GM23338 (cell line): ENCODE results near the gene FASTKD3.

Experiments used
- CREB1 ChIP-seq: fragments of 250-450 bp; sonication (Bioruptor Pico); IDR thresholded peaks from 2 replicates; pipeline ENCODE4 v1.5.0; 2020; ENCODE audit warnings: low read depth, mild to moderate bottlenecking, moderate library complexity
- EZH2 ChIP-seq: fragments of 200-600 bp; sonication (generic); IDR thresholded peaks from one replicate; pipeline ENCODE4 v1.8.0; 2017; ENCODE audit warnings: antibody characterized with exemption, mild to moderate bottlenecking, low read depth; ENCODE audit not compliant: unreplicated experiment
- EZH2phosphoT487 ChIP-seq: fragments of 200-600 bp; sonication (generic); IDR thresholded peaks from one replicate; pipeline ENCODE4 v1.8.1; 2018; ENCODE audit warnings: antibody characterized with exemption; ENCODE audit not compliant: unreplicated experiment
- JUNB ChIP-seq: IDR thresholded peaks from one replicate; pipeline ENCODE4 v1.6.1; 2016; ENCODE audit warnings: antibody characterized with exemption; ENCODE audit not compliant: unreplicated experiment
- POLR2AphosphoS5 ChIP-seq: IDR thresholded peaks from 2 replicates; pipeline ENCODE4 v1.6.1; 2016; ENCODE audit warnings: antibody characterized with exemption, low read depth
- ZNF114 ChIP-seq: fragments of 250-450 bp; sonication (Bioruptor Pico); IDR thresholded peaks from 2 replicates; pipeline ENCODE4 v1.5.0; 2020; ENCODE audit warnings: mild to moderate bottlenecking, moderate library complexity
- ZNF331 ChIP-seq: fragments of 250-450 bp; sonication (Bioruptor Pico); IDR thresholded peaks from 2 replicates; pipeline ENCODE4 v1.5.0; 2020; ENCODE audit warnings: low read depth, mild to moderate bottlenecking, moderate library complexity
- TF ChIP-seq, protein P1 (sequence below), 2 experiments: fragments of 200-600 bp in 1 of 2; sonication (generic) in 1 of 2; conservative IDR thresholded peaks; 2 replicates each; pipeline versions ENCODE4 v1.5.1 to v1.6.1; 2016 to 2017; ENCODE audit warnings: antibody characterized with exemption in 2 of 2, low read depth in 2 of 2, mild to moderate bottlenecking in 2 of 2, moderate library complexity in 1 of 2
- TF ChIP-seq, protein P2 (sequence below): IDR thresholded peaks from one replicate; pipeline ENCODE4 v1.6.1; 2018; ENCODE audit warnings: antibody characterized with exemption; ENCODE audit not compliant: unreplicated experiment
- TF ChIP-seq, protein P3 (sequence below): IDR thresholded peaks from 2 replicates; pipeline ENCODE4 v1.6.1; 2016; ENCODE audit warnings: antibody characterized with exemption
- TF ChIP-seq, protein P4 (sequence below): fragments of 250-450 bp; sonication (Bioruptor Pico); IDR thresholded peaks from 2 replicates; pipeline ENCODE4 v1.5.0; 2020; ENCODE audit warnings: mild to moderate bottlenecking, moderate library complexity

DNA sequence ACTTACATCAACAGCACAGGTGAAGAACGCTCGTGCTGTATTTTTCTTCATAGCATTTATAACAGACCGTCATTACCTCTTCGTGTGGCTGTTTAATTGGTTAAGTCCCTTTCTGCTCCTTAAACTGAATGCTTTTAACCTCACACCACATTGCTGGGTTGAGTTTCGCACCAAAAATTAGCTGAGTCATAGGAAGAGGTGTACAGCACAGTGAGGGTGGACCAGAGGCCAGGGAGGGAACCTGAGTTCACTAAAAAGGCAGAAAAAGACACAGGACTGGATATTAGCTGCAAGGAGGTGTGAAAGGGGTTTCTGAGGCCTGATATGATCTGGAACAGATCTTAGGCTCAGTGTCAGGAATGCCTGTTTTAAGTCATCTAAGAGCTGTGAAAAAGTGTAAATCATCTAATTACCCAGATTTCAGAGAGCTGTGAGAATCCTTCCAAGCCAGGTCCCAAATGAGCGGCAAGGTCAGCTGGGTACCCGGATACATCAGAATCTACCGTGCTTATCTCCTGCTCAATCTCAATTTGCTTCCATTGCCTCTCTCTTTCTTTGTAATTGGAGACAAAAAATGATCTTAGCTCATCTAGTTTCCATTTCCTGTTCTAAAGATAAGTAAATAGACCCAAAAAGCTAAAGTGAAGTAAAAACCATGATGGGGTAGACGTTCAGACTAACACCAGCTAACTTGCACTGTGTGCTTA is 10.8 kb downstream of the FASTKD3 start:
- TF ChIP-seq, protein P1, sequence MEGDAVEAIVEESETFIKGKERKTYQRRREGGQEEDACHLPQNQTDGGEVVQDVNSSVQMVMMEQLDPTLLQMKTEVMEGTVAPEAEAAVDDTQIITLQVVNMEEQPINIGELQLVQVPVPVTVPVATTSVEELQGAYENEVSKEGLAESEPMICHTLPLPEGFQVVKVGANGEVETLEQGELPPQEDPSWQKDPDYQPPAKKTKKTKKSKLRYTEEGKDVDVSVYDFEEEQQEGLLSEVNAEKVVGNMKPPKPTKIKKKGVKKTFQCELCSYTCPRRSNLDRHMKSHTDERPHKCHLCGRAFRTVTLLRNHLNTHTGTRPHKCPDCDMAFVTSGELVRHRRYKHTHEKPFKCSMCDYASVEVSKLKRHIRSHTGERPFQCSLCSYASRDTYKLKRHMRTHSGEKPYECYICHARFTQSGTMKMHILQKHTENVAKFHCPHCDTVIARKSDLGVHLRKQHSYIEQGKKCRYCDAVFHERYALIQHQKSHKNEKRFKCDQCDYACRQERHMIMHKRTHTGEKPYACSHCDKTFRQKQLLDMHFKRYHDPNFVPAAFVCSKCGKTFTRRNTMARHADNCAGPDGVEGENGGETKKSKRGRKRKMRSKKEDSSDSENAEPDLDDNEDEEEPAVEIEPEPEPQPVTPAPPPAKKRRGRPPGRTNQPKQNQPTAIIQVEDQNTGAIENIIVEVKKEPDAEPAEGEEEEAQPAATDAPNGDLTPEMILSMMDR (conservative IDR thresholded peaks at IDR 0.05; ENCODE audit: low read depth in 2 of 2), result no peak
- TF ChIP-seq, protein P2, sequence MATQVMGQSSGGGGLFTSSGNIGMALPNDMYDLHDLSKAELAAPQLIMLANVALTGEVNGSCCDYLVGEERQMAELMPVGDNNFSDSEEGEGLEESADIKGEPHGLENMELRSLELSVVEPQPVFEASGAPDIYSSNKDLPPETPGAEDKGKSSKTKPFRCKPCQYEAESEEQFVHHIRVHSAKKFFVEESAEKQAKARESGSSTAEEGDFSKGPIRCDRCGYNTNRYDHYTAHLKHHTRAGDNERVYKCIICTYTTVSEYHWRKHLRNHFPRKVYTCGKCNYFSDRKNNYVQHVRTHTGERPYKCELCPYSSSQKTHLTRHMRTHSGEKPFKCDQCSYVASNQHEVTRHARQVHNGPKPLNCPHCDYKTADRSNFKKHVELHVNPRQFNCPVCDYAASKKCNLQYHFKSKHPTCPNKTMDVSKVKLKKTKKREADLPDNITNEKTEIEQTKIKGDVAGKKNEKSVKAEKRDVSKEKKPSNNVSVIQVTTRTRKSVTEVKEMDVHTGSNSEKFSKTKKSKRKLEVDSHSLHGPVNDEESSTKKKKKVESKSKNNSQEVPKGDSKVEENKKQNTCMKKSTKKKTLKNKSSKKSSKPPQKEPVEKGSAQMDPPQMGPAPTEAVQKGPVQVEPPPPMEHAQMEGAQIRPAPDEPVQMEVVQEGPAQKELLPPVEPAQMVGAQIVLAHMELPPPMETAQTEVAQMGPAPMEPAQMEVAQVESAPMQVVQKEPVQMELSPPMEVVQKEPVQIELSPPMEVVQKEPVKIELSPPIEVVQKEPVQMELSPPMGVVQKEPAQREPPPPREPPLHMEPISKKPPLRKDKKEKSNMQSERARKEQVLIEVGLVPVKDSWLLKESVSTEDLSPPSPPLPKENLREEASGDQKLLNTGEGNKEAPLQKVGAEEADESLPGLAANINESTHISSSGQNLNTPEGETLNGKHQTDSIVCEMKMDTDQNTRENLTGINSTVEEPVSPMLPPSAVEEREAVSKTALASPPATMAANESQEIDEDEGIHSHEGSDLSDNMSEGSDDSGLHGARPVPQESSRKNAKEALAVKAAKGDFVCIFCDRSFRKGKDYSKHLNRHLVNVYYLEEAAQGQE, result no peak
- TF ChIP-seq POLR2AphosphoS5 (no peak), EZH2 (no peak), EZH2phosphoT487 (no peak), JUNB (no peak), ZNF331 (CRISPR knock-in tag) (no peak), ZNF114 (CRISPR knock-in tag) (no peak), CREB1 (no peak)
- TF ChIP-seq, protein P3, sequence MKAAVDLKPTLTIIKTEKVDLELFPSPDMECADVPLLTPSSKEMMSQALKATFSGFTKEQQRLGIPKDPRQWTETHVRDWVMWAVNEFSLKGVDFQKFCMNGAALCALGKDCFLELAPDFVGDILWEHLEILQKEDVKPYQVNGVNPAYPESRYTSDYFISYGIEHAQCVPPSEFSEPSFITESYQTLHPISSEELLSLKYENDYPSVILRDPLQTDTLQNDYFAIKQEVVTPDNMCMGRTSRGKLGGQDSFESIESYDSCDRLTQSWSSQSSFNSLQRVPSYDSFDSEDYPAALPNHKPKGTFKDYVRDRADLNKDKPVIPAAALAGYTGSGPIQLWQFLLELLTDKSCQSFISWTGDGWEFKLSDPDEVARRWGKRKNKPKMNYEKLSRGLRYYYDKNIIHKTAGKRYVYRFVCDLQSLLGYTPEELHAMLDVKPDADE, result no peak
- TF ChIP-seq, protein P4, sequence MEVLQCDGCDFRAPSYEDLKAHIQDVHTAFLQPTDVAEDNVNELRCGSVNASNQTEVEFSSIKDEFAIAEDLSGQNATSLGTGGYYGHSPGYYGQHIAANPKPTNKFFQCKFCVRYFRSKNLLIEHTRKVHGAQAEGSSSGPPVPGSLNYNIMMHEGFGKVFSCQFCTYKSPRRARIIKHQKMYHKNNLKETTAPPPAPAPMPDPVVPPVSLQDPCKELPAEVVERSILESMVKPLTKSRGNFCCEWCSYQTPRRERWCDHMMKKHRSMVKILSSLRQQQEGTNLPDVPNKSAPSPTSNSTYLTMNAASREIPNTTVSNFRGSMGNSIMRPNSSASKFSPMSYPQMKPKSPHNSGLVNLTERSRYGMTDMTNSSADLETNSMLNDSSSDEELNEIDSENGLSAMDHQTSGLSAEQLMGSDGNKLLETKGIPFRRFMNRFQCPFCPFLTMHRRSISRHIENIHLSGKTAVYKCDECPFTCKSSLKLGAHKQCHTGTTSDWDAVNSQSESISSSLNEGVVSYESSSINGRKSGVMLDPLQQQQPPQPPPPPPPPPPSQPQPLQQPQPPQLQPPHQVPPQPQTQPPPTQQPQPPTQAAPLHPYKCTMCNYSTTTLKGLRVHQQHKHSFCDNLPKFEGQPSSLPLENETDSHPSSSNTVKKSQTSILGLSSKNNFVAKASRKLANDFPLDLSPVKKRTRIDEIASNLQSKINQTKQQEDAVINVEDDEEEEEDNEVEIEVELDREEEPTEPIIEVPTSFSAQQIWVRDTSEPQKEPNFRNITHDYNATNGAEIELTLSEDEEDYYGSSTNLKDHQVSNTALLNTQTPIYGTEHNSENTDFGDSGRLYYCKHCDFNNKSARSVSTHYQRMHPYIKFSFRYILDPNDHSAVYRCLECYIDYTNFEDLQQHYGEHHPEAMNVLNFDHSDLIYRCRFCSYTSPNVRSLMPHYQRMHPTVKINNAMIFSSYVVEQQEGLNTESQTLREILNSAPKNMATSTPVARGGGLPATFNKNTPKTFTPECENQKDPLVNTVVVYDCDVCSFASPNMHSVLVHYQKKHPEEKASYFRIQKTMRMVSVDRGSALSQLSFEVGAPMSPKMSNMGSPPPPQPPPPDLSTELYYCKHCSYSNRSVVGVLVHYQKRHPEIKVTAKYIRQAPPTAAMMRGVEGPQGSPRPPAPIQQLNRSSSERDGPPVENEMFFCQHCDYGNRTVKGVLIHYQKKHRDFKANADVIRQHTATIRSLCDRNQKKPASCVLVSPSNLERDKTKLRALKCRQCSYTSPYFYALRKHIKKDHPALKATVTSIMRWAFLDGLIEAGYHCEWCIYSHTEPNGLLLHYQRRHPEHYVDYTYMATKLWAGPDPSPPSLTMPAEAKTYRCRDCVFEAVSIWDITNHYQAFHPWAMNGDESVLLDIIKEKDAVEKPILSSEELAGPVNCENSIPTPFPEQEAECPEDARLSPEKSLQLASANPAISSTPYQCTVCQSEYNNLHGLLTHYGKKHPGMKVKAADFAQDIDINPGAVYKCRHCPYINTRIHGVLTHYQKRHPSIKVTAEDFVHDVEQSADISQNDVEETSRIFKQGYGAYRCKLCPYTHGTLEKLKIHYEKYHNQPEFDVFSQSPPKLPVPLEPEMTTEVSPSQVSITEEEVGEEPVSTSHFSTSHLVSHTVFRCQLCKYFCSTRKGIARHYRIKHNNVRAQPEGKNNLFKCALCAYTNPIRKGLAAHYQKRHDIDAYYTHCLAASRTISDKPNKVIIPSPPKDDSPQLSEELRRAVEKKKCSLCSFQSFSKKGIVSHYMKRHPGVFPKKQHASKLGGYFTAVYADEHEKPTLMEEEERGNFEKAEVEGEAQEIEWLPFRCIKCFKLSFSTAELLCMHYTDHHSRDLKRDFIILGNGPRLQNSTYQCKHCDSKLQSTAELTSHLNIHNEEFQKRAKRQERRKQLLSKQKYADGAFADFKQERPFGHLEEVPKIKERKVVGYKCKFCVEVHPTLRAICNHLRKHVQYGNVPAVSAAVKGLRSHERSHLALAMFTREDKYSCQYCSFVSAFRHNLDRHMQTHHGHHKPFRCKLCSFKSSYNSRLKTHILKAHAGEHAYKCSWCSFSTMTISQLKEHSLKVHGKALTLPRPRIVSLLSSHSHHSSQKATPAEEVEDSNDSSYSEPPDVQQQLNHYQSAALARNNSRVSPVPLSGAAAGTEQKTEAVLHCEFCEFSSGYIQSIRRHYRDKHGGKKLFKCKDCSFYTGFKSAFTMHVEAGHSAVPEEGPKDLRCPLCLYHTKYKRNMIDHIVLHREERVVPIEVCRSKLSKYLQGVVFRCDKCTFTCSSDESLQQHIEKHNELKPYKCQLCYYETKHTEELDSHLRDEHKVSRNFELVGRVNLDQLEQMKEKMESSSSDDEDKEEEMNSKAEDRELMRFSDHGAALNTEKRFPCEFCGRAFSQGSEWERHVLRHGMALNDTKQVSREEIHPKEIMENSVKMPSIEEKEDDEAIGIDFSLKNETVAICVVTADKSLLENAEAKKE (CRISPR knock-in tag), result no peak
